Measurements from ENCODE around the gene STXBP6.
"Not testable (repeated sequence)": the region's sequence is repeated elsewhere in the genome, so short reads cannot be mapped to it uniquely, and the experiment has no call there.

Gene STXBP6

GRCh38 chr14:24850072-24850471, 199.9 kb downstream of the STXBP6 start:
- DNase-seq, result no peak

- DNase-seq, result no peak
Measured at GRCh38 chr14:24849471-24849870, 200.5 kb downstream of the STXBP6 start.

- DNase-seq, result no peak
Measured at GRCh38 chr14:24848102-24848790, 201.7 kb downstream of the STXBP6 start.

GRCh38 chr14:24847568-24848095, 202.3 kb downstream of the STXBP6 start:
- no peak for DNase-seq

GRCh38 chr14:24846261-24846660, 203.7 kb downstream of the STXBP6 start:
- DNase-seq, result no peak

GRCh38 chr14:24845851-24846250, 204.1 kb downstream of the STXBP6 start:
- no peak for DNase-seq

- no peak for DNase-seq
Measured at GRCh38 chr14:24844011-24844410, 205.9 kb downstream of the STXBP6 start.

GRCh38 chr14:24843494-24843893, 206.5 kb downstream of the STXBP6 start:
- DNase-seq, result no peak

- DNase-seq, result no peak
Measured at GRCh38 chr14:24840204-24840893, 209.6 kb downstream of the STXBP6 start.

GRCh38 chr14:24839617-24840203, 210.2 kb downstream of the STXBP6 start:
- DNase-seq, result no peak

GRCh38 chr14:24838945-24839616, 210.9 kb downstream of the STXBP6 start:
- no peak for DNase-seq

- no peak for DNase-seq
Measured at GRCh38 chr14:24837280-24838046, 212.5 kb downstream of the STXBP6 start.

- not testable (repeated sequence) for DNase-seq
Measured at GRCh38 chr14:24836324-24836723, 213.6 kb downstream of the STXBP6 start.

- DNase-seq, result no peak
Measured at GRCh38 chr14:24834956-24835355, 215.0 kb downstream of the STXBP6 start.

- DNase-seq, result no peak
Measured at GRCh38 chr14:24833385-24833784, 216.6 kb downstream of the STXBP6 start.

GRCh38 chr14:24831677-24832076, 218.3 kb downstream of the STXBP6 start:
- DNase-seq, result no peak

- no peak for DNase-seq
Measured at GRCh38 chr14:24829862-24830261, 220.1 kb downstream of the STXBP6 start.

- no peak for DNase-seq
Measured at GRCh38 chr14:24828486-24828885, 221.5 kb downstream of the STXBP6 start.

- no peak for DNase-seq
Measured at GRCh38 chr14:24826390-24826789, 223.6 kb downstream of the STXBP6 start.

GRCh38 chr14:24820616-24821015, 229.3 kb downstream of the STXBP6 start:
- no peak for DNase-seq

GRCh38 chr14:24818823-24819341, 231.1 kb downstream of the STXBP6 start:
- DNase-seq, result no peak

Data from stimulated activated naive CD4-positive, alpha-beta T cell treated with Interleukin-2 at 50 U/mL for 16 hours (primary cell).